Activated T-helper 2 cell treated with anti-CD3 and anti-CD28 coated beads, Interferon-gamma antibody, Interleukin-2, Interleukin-4, amounts not matched to agents 10 μg/mL and 5 μg/mL and 100 μg/mL, durations not matched to agents 14 hours and 24 hours and 36 hours (primary cell): ENCODE data around the gene MAPRE2. TPM values are rescaled to one million over a fixed set of nuclear protein-coding genes. Genes with fewer than 3 reads are reported as not detected.
A peak's percentile ranks its signal among the peaks of the same experiment; 100 is the strongest.

Experiments used
- DNase-seq: peaks from one replicate; pipeline ENCODE4 v3.0.0; 2021; ENCODE audit warnings: low spot score
- H3K27ac Mint-ChIP-seq: one replicate; pipeline ENCODE4 v1.8.0; 2021; ENCODE audit warnings: mixed read lengths
- H3K27me3 Mint-ChIP-seq: one replicate; pipeline ENCODE4 v1.8.0; 2021; ENCODE audit warnings: low read depth, mixed read lengths
- H3K36me3 Mint-ChIP-seq: one replicate; pipeline ENCODE4 v1.8.0; 2021; ENCODE audit warnings: low read depth, mixed read lengths
- H3K4me1 Mint-ChIP-seq: one replicate; pipeline ENCODE4 v1.8.0; 2021; ENCODE audit warnings: low read depth, mixed read lengths
- H3K4me3 Mint-ChIP-seq: one replicate; pipeline ENCODE4 v1.8.0; 2021; ENCODE audit warnings: low read depth, mild to moderate bottlenecking, moderate library complexity, mixed read lengths
- H3K9me3 Mint-ChIP-seq: one replicate; pipeline ENCODE4 v1.8.0; 2021; ENCODE audit warnings: mixed read lengths
- intact Hi-C: fragments of 100-400 bp; cut with micrococcal nuclease; formaldehyde crosslinking; loops from one replicate; pipeline ENCODE4 v1.15.1; 2023
- total RNA-seq: library from RNA; stranded (reverse); gene quantifications from 2 replicates; pipeline ENCODE4 v1.2.3, GENCODE V29; 2022

Gene MAPRE2
- total RNA-seq = 42.7 and 44.6 TPM in 2 replicates

GRCh38 chr18:35040988-35041814 lies at the start of gene MAPRE2:
MAPRE2 (plus strand) TSS chr18:35041413; CDS start chr18:35041540, 127 bp downstream.
- no peaks in the 10 kb centered on the region for H3K9me3 Mint-ChIP-seq
- no peaks in the 10 kb centered on the region for H3K36me3 Mint-ChIP-seq
- intact Hi-C loops = loop anchor here (1.0 to 10.0 kb wide), 10 partner anchors 12 to 1086 kb away; partner anchors contain the start of genes ELP2, INO80C, RMP24 and RPRD1A
- H3K4me1 Mint-ChIP-seq = peaks cover 51% of the 10 kb centered on the region
- no peaks in the 10 kb centered on the region for H3K27me3 Mint-ChIP-seq
- peak within 1 kb of the TSS; percentile 95 for H3K4me3 Mint-ChIP-seq
- H3K27ac Mint-ChIP-seq = peak within 1 kb of the TSS; percentile 99
- peak; percentile 98 for DNase-seq

- intact Hi-C loops = no loop called here
- Mint-ChIP-seq H3K4me3 (no peak overlapping the region), H3K9me3 (no peaks in the 10 kb centered on the region), H3K4me1 (peaks cover 5% of the 10 kb centered on the region), H3K36me3 (no peaks in the 10 kb centered on the region), H3K27me3 (peaks cover 11% of the 10 kb centered on the region), H3K27ac (no peak overlapping the region)
- DNase-seq = no peak
These were observed 49.7 kb upstream of the MAPRE2 start for GRCh38 chr18:34991561-34991960.

- DNase-seq = no peak
- Mint-ChIP-seq H3K27me3 (peaks cover 11% of the 10 kb centered on the region), H3K9me3 (no peaks in the 10 kb centered on the region), H3K4me3 (no peak overlapping the region), H3K27ac (no peak overlapping the region), H3K36me3 (no peaks in the 10 kb centered on the region), H3K4me1 (peaks cover 5% of the 10 kb centered on the region)
- intact Hi-C loops = no loop called here
These were observed 47.9 kb upstream of the MAPRE2 start for GRCh38 chr18:34993289-34993688.

GRCh38 chr18:34995746-34996145 lies 45.5 kb upstream of the MAPRE2 start:
- Mint-ChIP-seq H3K36me3 (no peaks in the 10 kb centered on the region), H3K27ac (no peak overlapping the region), H3K9me3 (no peaks in the 10 kb centered on the region), H3K27me3 (peaks cover 3% of the 10 kb centered on the region), H3K4me1 (peaks cover 5% of the 10 kb centered on the region), H3K4me3 (no peak overlapping the region)
- DNase-seq = no peak
- intact Hi-C loops = no loop called here

GRCh38 chr18:34998661-34999060 lies 42.6 kb upstream of the MAPRE2 start:
- no peak for DNase-seq
- Mint-ChIP-seq H3K4me3 (no peak overlapping the region), H3K36me3 (no peaks in the 10 kb centered on the region), H3K4me1 (no peaks in the 10 kb centered on the region), H3K9me3 (no peaks in the 10 kb centered on the region), H3K27ac (no peak overlapping the region), H3K27me3 (peaks cover 5% of the 10 kb centered on the region)
- intact Hi-C loops = no loop called here

GRCh38 chr18:34999756-35000289 lies 41.4 kb upstream of the MAPRE2 start:
- no peak overlapping the region for H3K27ac Mint-ChIP-seq
- H3K4me3 Mint-ChIP-seq = no peak overlapping the region
- no peak for DNase-seq
- intact Hi-C loops = loop anchor here (5.0 kb wide), 1 partner anchor 142 kb away; no protein-coding TSS in a partner anchor
- H3K36me3 Mint-ChIP-seq = no peaks in the 10 kb centered on the region
- peaks cover 7% of the 10 kb centered on the region for H3K27me3 Mint-ChIP-seq
- no peaks in the 10 kb centered on the region for H3K4me1 Mint-ChIP-seq
- H3K9me3 Mint-ChIP-seq = no peaks in the 10 kb centered on the region

GRCh38 chr18:35000457-35000856 lies 40.8 kb upstream of the MAPRE2 start:
- Mint-ChIP-seq H3K4me3 (no peak overlapping the region), H3K27ac (no peak overlapping the region), H3K9me3 (no peaks in the 10 kb centered on the region), H3K27me3 (peaks cover 7% of the 10 kb centered on the region), H3K36me3 (no peaks in the 10 kb centered on the region), H3K4me1 (no peaks in the 10 kb centered on the region)
- intact Hi-C loops = loop anchor here (5.0 kb wide), 1 partner anchor 142 kb away; no protein-coding TSS in a partner anchor
- DNase-seq = no peak

- H3K36me3 Mint-ChIP-seq = no peaks in the 10 kb centered on the region
- intact Hi-C loops = loop anchor here (5.0 kb wide), 1 partner anchor 140 kb away; no protein-coding TSS in a partner anchor
- no peaks in the 10 kb centered on the region for H3K4me1 Mint-ChIP-seq
These were observed 39.1 kb upstream of the MAPRE2 start for GRCh38 chr18:35002120-35002519.

GRCh38 chr18:35005963-35006577 lies 35.1 kb upstream of the MAPRE2 start:
- H3K4me3 Mint-ChIP-seq = no peak overlapping the region
- no peak for DNase-seq
- no peak overlapping the region for H3K27ac Mint-ChIP-seq
- H3K27me3 Mint-ChIP-seq = peaks cover 7% of the 10 kb centered on the region
- intact Hi-C loops = no loop called here
- H3K9me3 Mint-ChIP-seq = no peaks in the 10 kb centered on the region
- H3K36me3 Mint-ChIP-seq = no peaks in the 10 kb centered on the region
- no peaks in the 10 kb centered on the region for H3K4me1 Mint-ChIP-seq

More at GRCh38 chr18:35002120-35002519, 39.1 kb upstream of the MAPRE2 start:
- Mint-ChIP-seq H3K27ac (no peak overlapping the region), H3K9me3 (no peaks in the 10 kb centered on the region), H3K4me3 (no peak overlapping the region), H3K27me3 (peaks cover 7% of the 10 kb centered on the region)
- DNase-seq = no peak

- no peaks in the 10 kb centered on the region for H3K4me1 Mint-ChIP-seq
- no peak for DNase-seq
- no peaks in the 10 kb centered on the region for H3K36me3 Mint-ChIP-seq
- no peak overlapping the region for H3K4me3 Mint-ChIP-seq
- no peaks in the 10 kb centered on the region for H3K27me3 Mint-ChIP-seq
- intact Hi-C loops = no loop called here
- H3K9me3 Mint-ChIP-seq = no peaks in the 10 kb centered on the region
- H3K27ac Mint-ChIP-seq = no peak overlapping the region
These were observed 31.1 kb upstream of the MAPRE2 start for GRCh38 chr18:35010156-35010555.

- no peak for DNase-seq
- Mint-ChIP-seq H3K4me1 (no peaks in the 10 kb centered on the region), H3K27ac (no peak overlapping the region), H3K9me3 (no peaks in the 10 kb centered on the region), H3K36me3 (no peaks in the 10 kb centered on the region), H3K4me3 (no peak overlapping the region), H3K27me3 (no peaks in the 10 kb centered on the region)
- intact Hi-C loops = no loop called here
These were observed 30.2 kb upstream of the MAPRE2 start for GRCh38 chr18:35010993-35011392.

- H3K9me3 Mint-ChIP-seq = no peaks in the 10 kb centered on the region
- H3K4me1 Mint-ChIP-seq = no peaks in the 10 kb centered on the region
- no peak overlapping the region for H3K4me3 Mint-ChIP-seq
- H3K27me3 Mint-ChIP-seq = peaks cover 33% of the 10 kb centered on the region
- no peak overlapping the region for H3K27ac Mint-ChIP-seq
- intact Hi-C loops = no loop called here
- H3K36me3 Mint-ChIP-seq = no peaks in the 10 kb centered on the region
- DNase-seq = no peak
These were observed 21.3 kb upstream of the MAPRE2 start for GRCh38 chr18:35019933-35020332.
